Astrocyte (in vitro differentiated cells and primary cell): Measurements from ENCODE around the gene SLC19A1. TPM values are rescaled to one million over a fixed set of nuclear protein-coding genes. Genes with fewer than 3 reads are reported as not detected.

Experiments
- DNase-seq: peaks from one replicate; pipeline ENCODE4 v3.0.0-alpha.2; 2010; ENCODE audit warnings: low read depth
- FAIRE-seq: peaks from 2 replicates; lab custom pipeline; 2011; peaks lifted over from hg19 to GRCh38; lab: Jason Lieb, UNC
- H2AFZ ChIP-seq: 2 replicates; pipeline ENCODE4 v1.6.0; 2012; ENCODE audit warnings: low read depth, low read length, inconsistent platforms
- H3K27ac ChIP-seq: 2 replicates; pipeline ENCODE4 v1.5.1; 2011; ENCODE audit warnings: low read depth, low read length, inconsistent platforms
- H3K27me3 ChIP-seq: 2 replicates; pipeline ENCODE4 v1.6.0; 2011; ENCODE audit warnings: low read length, inconsistent platforms; ENCODE audit not compliant: insufficient read depth
- H3K36me3 ChIP-seq: 2 replicates; pipeline ENCODE4 v1.5.1; 2011; ENCODE audit warnings: low read length, inconsistent platforms; ENCODE audit not compliant: insufficient read depth
- H3K4me1 ChIP-seq: 2 replicates; pipeline ENCODE4 v1.5.1; 2011; ENCODE audit warnings: low read length, inconsistent platforms; ENCODE audit not compliant: insufficient read depth
- H3K4me2 ChIP-seq: 2 replicates; pipeline ENCODE4 v1.6.0; 2012; ENCODE audit warnings: low read length, inconsistent platforms
- H3K4me3 ChIP-seq: 2 replicates; pipeline ENCODE4 v1.5.1; 2011; ENCODE audit warnings: low read depth, mild to moderate bottlenecking, low read length, inconsistent platforms; ENCODE audit not compliant: insufficient read depth
- H3K79me2 ChIP-seq: 2 replicates; pipeline ENCODE4 v1.6.0; 2012; ENCODE audit warnings: mild to moderate bottlenecking, low read length, inconsistent platforms; ENCODE audit not compliant: insufficient read depth
- H3K9ac ChIP-seq: 2 replicates; pipeline ENCODE4 v1.6.0; 2012; ENCODE audit warnings: mild to moderate bottlenecking, low read length, inconsistent platforms
- H3K9me3 ChIP-seq: 2 replicates; pipeline ENCODE4 v1.5.1; 2012; ENCODE audit warnings: low read depth, mild to moderate bottlenecking, low read length, inconsistent platforms; ENCODE audit not compliant: insufficient read depth
- H4K20me1 ChIP-seq: 2 replicates; pipeline ENCODE4 v1.6.0; 2012; ENCODE audit warnings: low read length, inconsistent platforms; ENCODE audit not compliant: insufficient read depth
- H3K27ac Mint-ChIP-seq: one replicate; pipeline ENCODE4 v1.8.0; 2021; ENCODE audit warnings: mild to moderate bottlenecking, mixed read lengths; ENCODE audit not compliant: unreplicated experiment
- H3K27me3 Mint-ChIP-seq: one replicate; pipeline ENCODE4 v1.8.0; 2021; ENCODE audit warnings: low read depth, mixed read lengths; ENCODE audit not compliant: unreplicated experiment
- H3K36me3 Mint-ChIP-seq: one replicate; pipeline ENCODE4 v1.8.0; 2021; ENCODE audit warnings: low read depth, mixed read lengths; ENCODE audit not compliant: unreplicated experiment
- H3K4me1 Mint-ChIP-seq: one replicate; pipeline ENCODE4 v1.8.0; 2021; ENCODE audit warnings: low read depth, mixed read lengths; ENCODE audit not compliant: unreplicated experiment
- H3K4me3 Mint-ChIP-seq: one replicate; pipeline ENCODE4 v1.8.0; 2021; ENCODE audit warnings: mild to moderate bottlenecking, moderate library complexity, mixed read lengths; ENCODE audit not compliant: unreplicated experiment
- H3K9me3 Mint-ChIP-seq: one replicate; pipeline ENCODE4 v1.8.0; 2021; ENCODE audit warnings: mild to moderate bottlenecking, mixed read lengths; ENCODE audit not compliant: unreplicated experiment
- EZH2 ChIP-seq: IDR thresholded peaks from 2 replicates; pipeline ENCODE4 v1.6.1; 2012; ENCODE audit warnings: mild to moderate bottlenecking, low read length, inconsistent platforms; ENCODE audit not compliant: insufficient read depth
- total RNA-seq: library from RNA; stranded (reverse); gene quantifications from 2 replicates; pipeline ENCODE4 v1.2.1, GENCODE V29; 2021
- TF ChIP-seq, protein P1 (sequence below): IDR thresholded peaks from 2 replicates; pipeline ENCODE4 v1.5.1; 2011; ENCODE audit warnings: low read depth, mild to moderate bottlenecking, inconsistent platforms, low read length, moderate library complexity; ENCODE audit not compliant: insufficient read depth

The SLC19A1 gene
- total RNA-seq, 1 donor from 2014 or later: 11.7 TPM

- TF ChIP-seq EZH2: no peak
- TF ChIP-seq, protein P1, sequence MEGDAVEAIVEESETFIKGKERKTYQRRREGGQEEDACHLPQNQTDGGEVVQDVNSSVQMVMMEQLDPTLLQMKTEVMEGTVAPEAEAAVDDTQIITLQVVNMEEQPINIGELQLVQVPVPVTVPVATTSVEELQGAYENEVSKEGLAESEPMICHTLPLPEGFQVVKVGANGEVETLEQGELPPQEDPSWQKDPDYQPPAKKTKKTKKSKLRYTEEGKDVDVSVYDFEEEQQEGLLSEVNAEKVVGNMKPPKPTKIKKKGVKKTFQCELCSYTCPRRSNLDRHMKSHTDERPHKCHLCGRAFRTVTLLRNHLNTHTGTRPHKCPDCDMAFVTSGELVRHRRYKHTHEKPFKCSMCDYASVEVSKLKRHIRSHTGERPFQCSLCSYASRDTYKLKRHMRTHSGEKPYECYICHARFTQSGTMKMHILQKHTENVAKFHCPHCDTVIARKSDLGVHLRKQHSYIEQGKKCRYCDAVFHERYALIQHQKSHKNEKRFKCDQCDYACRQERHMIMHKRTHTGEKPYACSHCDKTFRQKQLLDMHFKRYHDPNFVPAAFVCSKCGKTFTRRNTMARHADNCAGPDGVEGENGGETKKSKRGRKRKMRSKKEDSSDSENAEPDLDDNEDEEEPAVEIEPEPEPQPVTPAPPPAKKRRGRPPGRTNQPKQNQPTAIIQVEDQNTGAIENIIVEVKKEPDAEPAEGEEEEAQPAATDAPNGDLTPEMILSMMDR: no peak
- no peaks in the 10 kb centered on the region for H3K4me1 Mint-ChIP-seq
- FAIRE-seq: no peak
Measured at GRCh38 chr21:45523411-45524101, 18.7 kb downstream of the SLC19A1 start.

GRCh38 chr21:45522986-45523385 lies 19.3 kb downstream of the SLC19A1 start:
- no peak overlapping the region for H3K4me3 ChIP-seq
- Mint-ChIP-seq H3K9me3 (peaks cover 8% of the 10 kb centered on the region), H3K27ac (no peak overlapping the region), H3K4me3 (no peak overlapping the region), H3K36me3 (peaks cover 20% of the 10 kb centered on the region), H3K4me1 (peaks cover under 1% of the 10 kb centered on the region), H3K27me3 (no peaks in the 10 kb centered on the region)
- H3K27ac ChIP-seq: no peak overlapping the region
- no peak overlapping the region for H3K4me2 ChIP-seq
- H3K79me2 ChIP-seq: no peaks in the 10 kb centered on the region
- no peaks in the 10 kb centered on the region for H4K20me1 ChIP-seq
- no peaks in the 10 kb centered on the region for H3K4me1 ChIP-seq
- H3K36me3 ChIP-seq: peaks cover 3% of the 10 kb centered on the region
- H3K9me3 ChIP-seq: peaks cover 6% of the 10 kb centered on the region
- TF ChIP-seq, protein P1: no peak
- no peak for TF ChIP-seq EZH2
- no peaks in the 10 kb centered on the region for H3K27me3 ChIP-seq
- H2AFZ ChIP-seq: no peak overlapping the region
- H3K9ac ChIP-seq: no peak overlapping the region
- no peak for FAIRE-seq
- DNase-seq: no peak

More at GRCh38 chr21:45523411-45524101, 18.7 kb downstream of the SLC19A1 start:
- Mint-ChIP-seq H3K9me3 (peaks cover 7% of the 10 kb centered on the region), H3K27me3 (no peaks in the 10 kb centered on the region), H3K4me3 (no peak overlapping the region), H3K27ac (no peak overlapping the region), H3K36me3 (peaks cover 14% of the 10 kb centered on the region)
- Histone ChIP-seq H3K9ac (no peak overlapping the region), H3K4me1 (no peaks in the 10 kb centered on the region), H3K4me2 (no peak overlapping the region), H2AFZ (no peak overlapping the region), H4K20me1 (no peaks in the 10 kb centered on the region), H3K9me3 (peaks cover 6% of the 10 kb centered on the region), H3K27ac (no peak overlapping the region), H3K79me2 (no peaks in the 10 kb centered on the region), H3K4me3 (no peak overlapping the region), H3K27me3 (no peaks in the 10 kb centered on the region), H3K36me3 (peaks cover 3% of the 10 kb centered on the region)
- DNase-seq: no peak

DNA sequence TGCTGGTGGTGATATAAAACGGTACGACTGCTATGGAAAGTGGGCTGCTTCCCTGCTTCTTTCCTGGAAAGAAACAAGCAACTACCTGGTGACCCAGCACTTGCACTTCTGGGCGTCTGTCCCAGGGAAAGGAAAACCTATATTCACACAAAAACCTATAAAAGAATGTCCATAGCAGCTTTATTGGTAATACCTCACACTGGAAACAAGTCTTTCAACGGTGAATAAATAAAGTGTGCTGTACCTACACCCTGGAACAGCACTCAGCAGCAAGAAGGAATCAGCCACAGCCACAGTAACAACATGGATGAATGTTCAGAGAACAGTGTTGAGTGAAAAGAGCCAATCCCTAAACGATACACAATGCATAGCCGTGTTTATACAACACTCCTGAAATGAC lies 19.9 kb downstream of the SLC19A1 start:
- peaks cover 2% of the 10 kb centered on the region for H3K4me1 Mint-ChIP-seq
- no peak overlapping the region for H3K27ac Mint-ChIP-seq

More for the DNA sequence above, 19.9 kb downstream of the SLC19A1 start:
- no peak overlapping the region for H2AFZ ChIP-seq
- H3K27me3 ChIP-seq: no peaks in the 10 kb centered on the region
- H3K9me3 ChIP-seq: peaks cover 6% of the 10 kb centered on the region
- no peak overlapping the region for H3K9ac ChIP-seq
- peaks cover 23% of the 10 kb centered on the region for H3K36me3 Mint-ChIP-seq
- FAIRE-seq: no peak
- peaks cover 9% of the 10 kb centered on the region for H3K9me3 Mint-ChIP-seq
- TF ChIP-seq, protein P1: no peak
- no peak for TF ChIP-seq EZH2
- H3K36me3 ChIP-seq: peaks cover 3% of the 10 kb centered on the region
- no peak overlapping the region for H3K27ac ChIP-seq
- no peaks in the 10 kb centered on the region for H3K27me3 Mint-ChIP-seq
- H3K4me2 ChIP-seq: no peak overlapping the region
- H3K79me2 ChIP-seq: no peaks in the 10 kb centered on the region
- no peak for DNase-seq
- no peak overlapping the region for H3K4me3 ChIP-seq
- no peaks in the 10 kb centered on the region for H3K4me1 ChIP-seq
- H4K20me1 ChIP-seq: no peaks in the 10 kb centered on the region
- H3K4me3 Mint-ChIP-seq: no peak overlapping the region
